GM12878 (cell line): ENCODE data around the gene LGMN.

ENCODE experiments used
- CTCF ChIP-seq, 3 experiments: IDR thresholded peaks in 2 of 3; conservative IDR thresholded peaks in 1 of 3; 2 replicates each; pipeline ENCODE4 v1.5.1; 2011; ENCODE audit warnings: low read depth in 3 of 3, low read length in 3 of 3, mild to moderate bottlenecking in 3 of 3, control low read depth in 2 of 3, moderate library complexity in 2 of 3, inconsistent platforms in 1 of 3, mixed read lengths in 1 of 3; ENCODE audit not compliant: control insufficient read depth in 2 of 3, insufficient read depth in 1 of 3; ENCODE audit errors: extremely low read depth in 1 of 3
- ELK1 ChIP-seq: IDR thresholded peaks from 2 replicates; pipeline ENCODE4 v1.6.1; 2012; ENCODE audit warnings: low read depth, low read length, improper control_type of control experiment
- ZNF24 ChIP-seq: fragments of 450-650 bp; IDR thresholded peaks from 2 replicates; pipeline ENCODE4 v1.6.1; 2017; ENCODE audit warnings: antibody characterized with exemption, mild to moderate bottlenecking

GRCh38 chr14:92781350-92781749, 32.9 kb upstream of the LGMN start:
- TF ChIP-seq CTCF (IDR thresholded peaks at IDR 0.05 in 2 of 3, conservative IDR thresholded peaks at IDR 0.05 in 1 of 3; ENCODE audit: control insufficient read depth in 2 of 3, extremely low read depth in 1 of 3, insufficient read depth in 1 of 3, low read depth in 3 of 3, low read length in 3 of 3) (no peak), ZNF24 (no peak), ELK1 (no peak)
